HepG2 (cell line): ENCODE results near the gene RLF. TPM values are rescaled to one million over a fixed set of nuclear protein-coding genes. Genes with fewer than 3 reads are reported as not detected.

Source experiments
- ATAC-seq: fragments of 200-7000 bp; cut with Tn5 transposase; 3 replicates; pipeline ENCODE4 v1.9.1; 2020; ENCODE audit warnings: mild to moderate bottlenecking, moderate library complexity
- BruUV-seq: library from RNA; stranded (reverse); fragments of 400-500 nt; replicated peaks from 2 replicates; lab custom pipeline; 2021; lab: Mats Ljungman, UMichigan
- CTCF ChIA-PET: fragments of 300-600 bp; formaldehyde crosslinking; extraction: SDS; loops from one replicate; lab custom pipeline; 2021; ENCODE audit warnings: low total read pairs, inconsistent platforms, low intra/inter-chr PET ratio; lab: Yijun Ruan, JAX
- POLR2A ChIA-PET: fragments of 350-600 bp; sonication (Branson Sonifier 250); formaldehyde crosslinking; loops from one replicate; lab custom pipeline; 2020; ENCODE audit warnings: antibody characterized with exemption, inconsistent platforms; lab: Yijun Ruan, JAX
- DNase-seq: peaks from one replicate; pipeline ENCODE4 v3.0.0-alpha.2; 2015; ENCODE audit warnings: low spot score
- FAIRE-seq: peaks from 3 replicates; lab custom pipeline; 2011; peaks lifted over from hg19 to GRCh38; lab: Jason Lieb, UNC
- H2AFZ ChIP-seq: one replicate; pipeline ENCODE4 v1.6.1; 2011; ENCODE audit warnings: low read length, inconsistent platforms
- H3K27ac ChIP-seq: fragments of 300-600 bp; 3 replicates; pipeline ENCODE4 v1.8.0; 2011; ENCODE audit warnings: mixed run types, mild to moderate bottlenecking, mixed read lengths, low read length, inconsistent platforms; ENCODE audit not compliant: insufficient read depth; ENCODE audit errors: extremely low read length
- H3K27me3 ChIP-seq, 2 experiments: fragments of 200-600 bp in 1 of 2; 2 replicates in 1 of 2; 3 replicates in 1 of 2; pipeline versions ENCODE4 v1.6.0 to v1.8.0; 2011; ENCODE audit warnings: low read length in 2 of 2, mild to moderate bottlenecking in 2 of 2, moderate library complexity in 2 of 2, inconsistent platforms in 1 of 2; ENCODE audit not compliant: insufficient read depth in 2 of 2, control insufficient read depth in 1 of 2
- H3K36me3 ChIP-seq, 2 experiments: fragments of 200-600 bp in 1 of 2; replicated peaks in 1 of 2; 2 replicates in 1 of 2; 3 replicates in 1 of 2; pipeline versions ENCODE4 v1.5.1 to v1.8.0; 2011; ENCODE audit warnings: low read length in 2 of 2, inconsistent platforms in 1 of 2; ENCODE audit not compliant: insufficient read depth in 2 of 2, control insufficient read depth in 1 of 2
- H3K4me1 ChIP-seq: 2 replicates; pipeline ENCODE4 v1.5.1; 2012; ENCODE audit warnings: low read length, inconsistent platforms; ENCODE audit not compliant: insufficient read depth
- H3K4me2 ChIP-seq: 2 replicates; pipeline ENCODE4 v1.6.0; 2011; ENCODE audit warnings: low read depth, low read length, inconsistent platforms
- H3K4me3 ChIP-seq, 3 experiments: fragments of 200-600 bp in 1 of 3; sonication (generic), shearing (Covaris generic) in 1 of 3; replicated peaks in 1 of 3; 2 replicates each; pipeline ENCODE4 v1.5.1; 2011 to 2016; ENCODE audit warnings: low read length in 3 of 3, inconsistent platforms in 2 of 3, low read depth in 2 of 3, mild to moderate bottlenecking in 2 of 3, control low read depth in 1 of 3, mixed read lengths in 1 of 3; ENCODE audit not compliant: insufficient read depth in 1 of 3
- H3K79me2 ChIP-seq: one replicate; pipeline ENCODE4 v1.6.1; 2011; ENCODE audit warnings: low read length, inconsistent platforms; ENCODE audit not compliant: insufficient read depth
- H3K9ac ChIP-seq: 2 replicates; pipeline ENCODE4 v1.6.0; 2011; ENCODE audit warnings: mild to moderate bottlenecking, low read depth, low read length, inconsistent platforms; ENCODE audit not compliant: insufficient read depth
- H3K9me3 ChIP-seq: 2 replicates; pipeline ENCODE4 v1.5.1; 2012; ENCODE audit warnings: mild to moderate bottlenecking, low read length
- H4K20me1 ChIP-seq: 2 replicates; pipeline ENCODE4 v1.6.0; 2011; ENCODE audit warnings: inconsistent platforms, mild to moderate bottlenecking, low read length, moderate library complexity; ENCODE audit not compliant: insufficient read depth
- ATM ChIP-seq: fragments of 450-650 bp; IDR thresholded peaks from 2 replicates; pipeline ENCODE4 v1.7.1; 2017; ENCODE audit warnings: mild to moderate bottlenecking, borderline replicate concordance
- CCDC6 ChIP-seq: sonication (generic); formaldehyde crosslinking; IDR thresholded peaks from 2 replicates; pipeline ENCODE4 v1.8.1; 2022; ENCODE audit warnings: mild to moderate bottlenecking, missing genetic modification reagents, moderate library complexity
- GFI1 ChIP-seq: sonication (generic); formaldehyde crosslinking; IDR thresholded peaks from 2 replicates; pipeline ENCODE4 v1.5.0; 2020; ENCODE audit warnings: missing genetic modification reagents, mild to moderate bottlenecking, borderline replicate concordance
- HNRNPLL ChIP-seq: fragments of 200-400 bp; formaldehyde crosslinking; IDR thresholded peaks from 2 replicates; pipeline ENCODE4 v1.6.1; 2017; ENCODE audit warnings: mild to moderate bottlenecking, low read depth, low read length; ENCODE audit not compliant: poor library complexity, severe bottlenecking
- IRX3 ChIP-seq: sonication (generic); formaldehyde crosslinking; IDR thresholded peaks from 2 replicates; pipeline ENCODE4 v1.8.1; 2023; ENCODE audit warnings: mild to moderate bottlenecking, low read depth, missing genetic modification reagents, borderline replicate concordance
- KAT7 ChIP-seq: IDR thresholded peaks from 2 replicates; pipeline ENCODE4 v1.6.1; 2018; ENCODE audit warnings: borderline replicate concordance, missing compliant biosample characterization
- KLF13 ChIP-seq: sonication (generic); formaldehyde crosslinking; IDR thresholded peaks from 2 replicates; pipeline ENCODE4 v1.4.0; 2020; ENCODE audit warnings: mild to moderate bottlenecking, missing genetic modification reagents
- KMT2A ChIP-seq: sonication (generic); formaldehyde crosslinking; IDR thresholded peaks from 2 replicates; pipeline ENCODE4 v1.4.0; 2020; ENCODE audit warnings: missing genetic modification reagents
- NFYC ChIP-seq: IDR thresholded peaks from 2 replicates; pipeline ENCODE4 v1.6.1; 2016; ENCODE audit warnings: missing genetic modification reagents, missing compliant biosample characterization
- RFX1 ChIP-seq: fragments of 450-650 bp; IDR thresholded peaks from 2 replicates; pipeline ENCODE4 v1.6.1; 2017
- SRSF4 ChIP-seq: fragments of 200-400 bp; formaldehyde crosslinking; IDR thresholded peaks from one replicate; pipeline ENCODE4 v1.6.1; 2018; ENCODE audit warnings: mild to moderate bottlenecking, low read depth, low read length, moderate library complexity; ENCODE audit not compliant: poor library complexity, severe bottlenecking
- TBP ChIP-seq: sonication (generic); formaldehyde crosslinking; IDR thresholded peaks from 2 replicates; pipeline ENCODE4 v1.5.0; 2020; ENCODE audit warnings: missing genetic modification reagents
- TBX3 ChIP-seq: fragments of 450-650 bp; IDR thresholded peaks from 2 replicates; pipeline ENCODE4 v1.6.1; 2017; ENCODE audit warnings: antibody characterized with exemption, mild to moderate bottlenecking, inconsistent platforms, borderline replicate concordance
- TCF7L2 ChIP-seq: IDR thresholded peaks from 2 replicates; pipeline ENCODE4 v1.6.1; 2011; ENCODE audit warnings: mild to moderate bottlenecking, low read depth, low read length, moderate library complexity
- ZNF207 ChIP-seq: fragments of 450-650 bp; IDR thresholded peaks from 2 replicates; pipeline ENCODE4 v1.6.1; 2016; ENCODE audit warnings: antibody characterized with exemption, borderline replicate concordance
- ZNF333 ChIP-seq: sonication (generic); formaldehyde crosslinking; IDR thresholded peaks from 2 replicates; pipeline ENCODE4 v1.4.0; 2020; ENCODE audit warnings: mild to moderate bottlenecking, missing genetic modification reagents, borderline replicate concordance
- ZNF616 ChIP-seq: sonication (generic); formaldehyde crosslinking; IDR thresholded peaks from 2 replicates; pipeline ENCODE4 v1.5.0; 2020; ENCODE audit warnings: low read depth, mild to moderate bottlenecking, missing genetic modification reagents
- WGBS: methylation state at CpG from one replicate; pipeline ENCODE4 v1.1.6; 2017; ENCODE audit warnings: low lambda C conversion rate; 5-methylcytosine and 5-hydroxymethylcytosine counted together
- in situ Hi-C: cut with HindIII; loops from 2 replicates; pipeline ENCODE4 v1.10.0; 2017; ENCODE audit warnings: low pct_unique_long_range_greater_than_20kb; ENCODE audit not compliant: extremely low pct_ligation_motif_present
- intact Hi-C: fragments of 100-400 bp; cut with micrococcal nuclease; formaldehyde crosslinking; loops from one replicate; pipeline ENCODE4 v1.10.0; 2022; ENCODE audit not compliant: unreplicated experiment
- polyA plus RNA-seq, 8 experiments: library from polyadenylated mRNA; depleted of rRNA in 3 of 8; stranded (reverse) in 7 of 8; unstranded in 1 of 8; fragments of >200 nt; fragmentation: Illumina TruSeq in 4 of 8; extraction: Trizol in 4 of 8; gene quantifications; 2 replicates each; pipeline versions ENCODE4 v1.2.1 to v1.2.3, GENCODE V29; 2011 to 2016; ENCODE audit warnings: low read depth in 4 of 8, missing spikeins in 1 of 8, mixed read lengths in 1 of 8; ENCODE audit not compliant: insufficient read depth in 1 of 8
- total RNA-seq, 5 experiments: library from RNA; depleted of rRNA; stranded (reverse); fragments of >200 nt; fragmentation: Illumina TruSeq; extraction: Trizol; gene quantifications; 2 replicates each; pipeline ENCODE4 v1.2.3, GENCODE V29; 2016; ENCODE audit warnings: low read depth in 1 of 5
- TF ChIP-seq, protein P1 (sequence below): sonication (generic); formaldehyde crosslinking; IDR thresholded peaks from 2 replicates; pipeline ENCODE4 v1.4.0; 2020; ENCODE audit warnings: missing genetic modification reagents

RLF gene
- total and polyA plus RNA-seq, 2 of the 13 experiments (the other 11 are each of a cell fraction or from before 2014, with no cell fraction given): 9.0 to 15.7 TPM

DNA sequence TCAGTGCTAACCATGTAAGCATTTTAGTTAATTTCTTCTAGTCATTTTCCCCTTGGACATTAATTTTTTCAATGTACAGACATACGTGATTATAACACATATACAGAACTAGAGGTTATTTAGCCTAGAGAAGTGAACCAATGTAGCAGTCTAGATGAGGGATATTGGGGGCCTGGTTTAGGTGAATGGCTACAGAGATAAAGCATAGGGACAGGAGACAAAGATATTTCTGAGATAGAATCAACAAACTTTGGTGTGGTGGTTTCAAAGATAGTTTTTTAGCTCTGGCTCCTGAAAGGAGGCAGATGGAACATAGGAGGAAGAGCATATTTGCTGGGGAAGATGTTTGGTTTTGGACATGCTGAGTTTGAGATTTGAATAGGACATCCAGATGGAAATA lies 23.0 kb downstream of the RLF start:
- WGBS: 91% methylated on average over 1 of the region's 1 CpG
- no peak overlapping the region for H3K4me2 ChIP-seq

DNA sequence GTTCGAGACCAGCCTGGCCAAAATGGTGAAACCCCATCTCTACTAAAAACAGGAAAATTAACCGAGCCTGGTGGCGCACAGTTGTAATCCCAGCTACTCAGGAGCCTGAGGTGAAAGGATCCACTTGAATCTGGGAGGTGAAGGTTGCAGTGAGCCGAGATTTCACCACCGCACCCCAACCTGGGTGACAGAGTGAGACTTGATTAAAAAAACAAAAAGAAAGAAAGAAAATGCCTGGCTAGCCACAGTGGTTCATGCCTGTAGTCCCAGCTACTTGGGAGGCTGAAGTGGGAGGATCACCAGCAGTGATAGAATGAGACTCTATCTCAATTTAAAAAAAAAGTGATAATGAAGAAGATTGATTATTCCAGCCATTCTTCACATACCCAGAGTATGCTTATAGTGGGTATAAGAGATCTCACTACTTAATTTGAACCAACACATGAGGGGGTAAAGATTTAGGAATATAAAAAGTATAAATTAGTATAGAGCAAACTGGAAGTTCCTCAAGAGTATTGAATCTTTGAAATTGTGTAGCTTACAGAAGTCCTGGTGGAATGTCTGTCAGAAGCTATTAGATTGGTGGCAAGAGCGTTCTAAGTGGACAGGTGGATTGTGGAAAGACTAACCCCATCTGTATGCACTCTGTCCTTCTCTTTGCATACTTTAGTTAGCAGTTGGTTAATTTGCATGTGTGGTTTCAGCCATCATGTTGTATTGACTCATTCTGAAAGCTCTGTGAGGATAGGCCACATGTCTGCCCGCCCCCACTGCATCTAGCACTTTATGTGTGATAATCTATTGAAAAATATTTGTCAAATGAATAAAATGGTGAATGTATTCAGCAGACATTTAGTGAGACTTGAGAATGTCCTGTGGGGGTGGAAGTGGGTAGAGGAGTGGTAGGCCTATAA lies 25.0 kb downstream of the RLF start:
- in situ Hi-C loops (no loop called here), intact Hi-C loops (no loop called here)
- H3K79me2 ChIP-seq: peaks cover 83% of the 10 kb centered on the region
- ATAC-seq (no peak), DNase-seq (no peak), FAIRE-seq (no peak)
- H3K36me3 ChIP-seq: peaks cover 1 to 24% of the 10 kb centered on the region in 2 experiments; a peak in 4 of 5 replicates
- H4K20me1 ChIP-seq: peaks cover 68% of the 10 kb centered on the region
- no TSS peak for BruUV-seq
- H2AFZ ChIP-seq: no peak overlapping the region
- H3K4me2 ChIP-seq: no peak overlapping the region
- WGBS: 94% methylated on average over 7 of the region's 7 CpGs
- TF ChIP-seq NFYC (CRISPR knock-in tag) (no peak), RFX1 (no peak), TBP (CRISPR knock-in tag) (no peak), ZNF616 (CRISPR knock-in tag) (no peak), HNRNPLL (no peak)
- TF ChIP-seq, protein P1, sequence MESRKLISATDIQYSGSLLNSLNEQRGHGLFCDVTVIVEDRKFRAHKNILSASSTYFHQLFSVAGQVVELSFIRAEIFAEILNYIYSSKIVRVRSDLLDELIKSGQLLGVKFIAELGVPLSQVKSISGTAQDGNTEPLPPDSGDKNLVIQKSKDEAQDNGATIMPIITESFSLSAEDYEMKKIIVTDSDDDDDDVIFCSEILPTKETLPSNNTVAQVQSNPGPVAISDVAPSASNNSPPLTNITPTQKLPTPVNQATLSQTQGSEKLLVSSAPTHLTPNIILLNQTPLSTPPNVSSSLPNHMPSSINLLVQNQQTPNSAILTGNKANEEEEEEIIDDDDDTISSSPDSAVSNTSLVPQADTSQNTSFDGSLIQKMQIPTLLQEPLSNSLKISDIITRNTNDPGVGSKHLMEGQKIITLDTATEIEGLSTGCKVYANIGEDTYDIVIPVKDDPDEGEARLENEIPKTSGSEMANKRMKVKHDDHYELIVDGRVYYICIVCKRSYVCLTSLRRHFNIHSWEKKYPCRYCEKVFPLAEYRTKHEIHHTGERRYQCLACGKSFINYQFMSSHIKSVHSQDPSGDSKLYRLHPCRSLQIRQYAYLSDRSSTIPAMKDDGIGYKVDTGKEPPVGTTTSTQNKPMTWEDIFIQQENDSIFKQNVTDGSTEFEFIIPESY: no peak
- no peaks in the 10 kb centered on the region for H3K27me3 ChIP-seq
- H3K9me3 ChIP-seq: no peaks in the 10 kb centered on the region
- ChIA-PET POLR2A (no interaction called here), CTCF (no interaction called here)
- no peak overlapping the region for H3K27ac ChIP-seq
- no peak overlapping the region for H3K9ac ChIP-seq
- no peaks in the 10 kb centered on the region for H3K4me1 ChIP-seq
- H3K4me3 ChIP-seq: no peak overlapping the region

More for the DNA sequence above, 23.0 kb downstream of the RLF start:
- in situ Hi-C loops: no loop called here
- FAIRE-seq (no peak), ATAC-seq (no peak), DNase-seq (no peak)
- CTCF ChIA-PET: interaction anchor here (1.7 kb wide), 1 partner anchor 154 kb away, joined by 3 read pairs; no protein-coding TSS in a partner anchor
- TF ChIP-seq ZNF207 (no peak), TBX3 (no peak), GFI1 (CRISPR knock-in tag) (no peak), KAT7 (CRISPR knock-in tag) (no peak), KMT2A (no peak), CCDC6 (no peak), KLF13 (CRISPR knock-in tag) (no peak), SRSF4 (no peak), ZNF333 (CRISPR knock-in tag) (no peak), ATM (no peak), TCF7L2 (no peak), IRX3 (CRISPR knock-in tag) (no peak)
- Histone ChIP-seq H3K36me3 (peaks cover 0 to 6% of the 10 kb centered on the region in 2 experiments; a peak in 1 of 5 replicates), H3K79me2 (peaks cover 94% of the 10 kb centered on the region), H4K20me1 (peaks cover 87% of the 10 kb centered on the region), H3K4me1 (no peaks in the 10 kb centered on the region), H3K9ac (no peak overlapping the region), H2AFZ (no peak overlapping the region), H3K9me3 (no peaks in the 10 kb centered on the region), H3K4me3 (no peak overlapping the region), H3K27me3 (no peaks in the 10 kb centered on the region; a peak in 1 of 5 replicates), H3K27ac (no peak overlapping the region)
- BruUV-seq: no TSS peak
- intact Hi-C loops: no loop called here
- POLR2A ChIA-PET: no interaction called here
